Vagina (tissue), 2 donors: ENCODE measurements around the gene GTF2IRD1.

ENCODE experiments used
- POLR2A ChIP-seq, 2 donors: fragments of 450-650 bp; IDR thresholded peaks; one replicate each; pipeline ENCODE4 v1.6.1; 2017; ENCODE audit warnings: antibody characterized with exemption in 2 of 2, mild to moderate bottlenecking in 2 of 2, moderate library complexity in 2 of 2
- POLR2AphosphoS5 ChIP-seq, 2 donors: sonication (generic); formaldehyde crosslinking; IDR thresholded peaks; one replicate each; pipeline ENCODE4 v1.9.0; 2017; ENCODE audit warnings: antibody characterized with exemption in 2 of 2, mild to moderate bottlenecking in 2 of 2, low read depth in 1 of 2; ENCODE audit not compliant: insufficient read depth in 1 of 2
- TF ChIP-seq, protein P1 (sequence below), 3 experiments: fragments of 450-650 bp in 2 of 3; fragments of 200-600 bp in 1 of 3; sonication (generic) in 1 of 3; IDR thresholded peaks; one replicate each; pipeline ENCODE4 v1.5.1; 2017 to 2019; ENCODE audit warnings: antibody characterized with exemption in 3 of 3, mild to moderate bottlenecking in 2 of 3, moderate library complexity in 2 of 3

DNA sequence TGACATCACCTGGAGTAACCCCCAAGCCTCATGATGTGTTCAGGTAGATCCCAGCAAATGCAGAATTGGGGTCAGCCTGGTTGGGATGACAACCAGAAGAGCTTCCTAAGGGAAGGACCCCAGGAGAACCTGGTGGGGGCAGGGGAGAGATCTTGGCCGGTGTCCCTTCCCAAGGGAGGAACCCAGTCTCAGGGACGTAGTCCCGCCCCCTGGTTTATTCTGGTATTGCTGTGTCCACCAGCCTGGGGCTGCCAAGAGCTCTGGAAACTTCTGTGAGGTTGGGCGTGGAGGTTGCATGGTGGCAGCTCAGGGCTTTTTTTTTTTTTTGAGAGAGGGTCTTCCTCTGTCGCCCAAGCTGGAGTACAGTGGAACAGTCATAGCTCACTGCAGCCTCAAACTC is 19.4 kb downstream of the GTF2IRD1 start:
- TF ChIP-seq, protein P1, sequence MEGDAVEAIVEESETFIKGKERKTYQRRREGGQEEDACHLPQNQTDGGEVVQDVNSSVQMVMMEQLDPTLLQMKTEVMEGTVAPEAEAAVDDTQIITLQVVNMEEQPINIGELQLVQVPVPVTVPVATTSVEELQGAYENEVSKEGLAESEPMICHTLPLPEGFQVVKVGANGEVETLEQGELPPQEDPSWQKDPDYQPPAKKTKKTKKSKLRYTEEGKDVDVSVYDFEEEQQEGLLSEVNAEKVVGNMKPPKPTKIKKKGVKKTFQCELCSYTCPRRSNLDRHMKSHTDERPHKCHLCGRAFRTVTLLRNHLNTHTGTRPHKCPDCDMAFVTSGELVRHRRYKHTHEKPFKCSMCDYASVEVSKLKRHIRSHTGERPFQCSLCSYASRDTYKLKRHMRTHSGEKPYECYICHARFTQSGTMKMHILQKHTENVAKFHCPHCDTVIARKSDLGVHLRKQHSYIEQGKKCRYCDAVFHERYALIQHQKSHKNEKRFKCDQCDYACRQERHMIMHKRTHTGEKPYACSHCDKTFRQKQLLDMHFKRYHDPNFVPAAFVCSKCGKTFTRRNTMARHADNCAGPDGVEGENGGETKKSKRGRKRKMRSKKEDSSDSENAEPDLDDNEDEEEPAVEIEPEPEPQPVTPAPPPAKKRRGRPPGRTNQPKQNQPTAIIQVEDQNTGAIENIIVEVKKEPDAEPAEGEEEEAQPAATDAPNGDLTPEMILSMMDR (IDR thresholded peaks at IDR 0.05): no peak
- no peak for TF ChIP-seq POLR2AphosphoS5 (IDR thresholded peaks at IDR 0.05; ENCODE audit: insufficient read depth in 1 of 2, low read depth in 1 of 2)
- TF ChIP-seq POLR2A (IDR thresholded peaks at IDR 0.05): no peak
